GM23338 (cell line): ENCODE results near the gene ZFHX3. TPM values are rescaled to one million over a fixed set of nuclear protein-coding genes. Genes with fewer than 3 reads are reported as not detected.

Source experiments
- ATAC-seq: fragments of 200-7000 bp; cut with Tn5 transposase; 3 replicates; pipeline ENCODE4 v1.9.1; 2020
- DNase-seq: peaks from one replicate; pipeline ENCODE4 v3.0.0-alpha.2; 2015; ENCODE audit warnings: low spot score
- H2AFZ ChIP-seq: fragments of 200-600 bp; sonication (generic); 2 replicates; pipeline ENCODE4 v1.8.0; 2016; ENCODE audit warnings: antibody characterized with exemption, mild to moderate bottlenecking, moderate library complexity
- H3F3A ChIP-seq: fragments of 200-600 bp; sonication (generic); replicated peaks from 2 replicates; pipeline ENCODE4 v1.8.0; 2017; ENCODE audit warnings: antibody characterized with exemption, mixed run types, low read depth
- H3K27ac ChIP-seq: fragments of 200-600 bp; sonication (generic); 2 replicates; pipeline ENCODE4 v1.6.1; 2016; ENCODE audit warnings: low read depth
- H3K27me3 ChIP-seq: fragments of 200-600 bp; sonication (generic); 2 replicates; pipeline ENCODE4 v1.8.0; 2016; ENCODE audit warnings: mild to moderate bottlenecking, mixed run types, moderate library complexity; ENCODE audit not compliant: insufficient read depth
- H3K36me3 ChIP-seq: fragments of 200-600 bp; sonication (generic); 2 replicates; pipeline ENCODE4 v1.8.0; 2016; ENCODE audit warnings: mild to moderate bottlenecking; ENCODE audit not compliant: insufficient read depth
- H3K4me1 ChIP-seq: fragments of 200-600 bp; sonication (generic); 2 replicates; pipeline ENCODE4 v1.8.0; 2016; ENCODE audit warnings: mild to moderate bottlenecking, moderate library complexity; ENCODE audit not compliant: insufficient read depth
- H3K4me2 ChIP-seq: fragments of 200-600 bp; sonication (generic); 2 replicates; pipeline ENCODE4 v1.7.1; 2017; ENCODE audit warnings: mixed run types
- H3K4me3 ChIP-seq: fragments of 200-600 bp; sonication (generic); 2 replicates; pipeline ENCODE4 v1.6.1; 2016; ENCODE audit warnings: mixed run types
- H3K79me2 ChIP-seq: fragments of 200-600 bp; sonication (generic); replicated peaks from 2 replicates; pipeline ENCODE4 v1.8.0; 2017; ENCODE audit warnings: mild to moderate bottlenecking; ENCODE audit not compliant: insufficient read depth
- H3K9me2 ChIP-seq: fragments of 200-600 bp; sonication (generic); 2 replicates; pipeline ENCODE4 v1.8.0; 2017; ENCODE audit not compliant: insufficient read depth
- H4K20me1 ChIP-seq: fragments of 200-600 bp; sonication (generic); replicated peaks from 2 replicates; pipeline ENCODE4 v1.8.0; 2017; ENCODE audit warnings: mild to moderate bottlenecking; ENCODE audit not compliant: insufficient read depth
- H3K27ac Mint-ChIP-seq: 2 replicates; pipeline ENCODE4 v1.8.0; 2020; ENCODE audit warnings: inconsistent platforms, mild to moderate bottlenecking, moderate library complexity, mixed read lengths
- H3K27me3 Mint-ChIP-seq: 3 replicates; pipeline ENCODE4 v1.8.0; 2022; ENCODE audit warnings: low read depth, mild to moderate bottlenecking, moderate library complexity, mixed read lengths, inconsistent platforms; ENCODE audit not compliant: insufficient read depth, poor library complexity
- H3K36me3 Mint-ChIP-seq: 3 replicates; pipeline ENCODE4 v1.8.0; 2021; ENCODE audit warnings: low read depth, mild to moderate bottlenecking, inconsistent platforms, moderate library complexity, mixed read lengths
- H3K4me1 Mint-ChIP-seq: 3 replicates; pipeline ENCODE4 v1.8.0; 2020; ENCODE audit warnings: mild to moderate bottlenecking, inconsistent platforms, mixed read lengths
- H3K4me3 Mint-ChIP-seq: 3 replicates; pipeline ENCODE4 v1.8.0; 2021; ENCODE audit warnings: moderate library complexity, mild to moderate bottlenecking, inconsistent platforms, mixed read lengths
- H3K9me3 Mint-ChIP-seq: 3 replicates; pipeline ENCODE4 v1.8.0; 2020; ENCODE audit warnings: moderate library complexity, mild to moderate bottlenecking, inconsistent platforms, mixed read lengths
- EZH2phosphoT487 ChIP-seq: fragments of 200-600 bp; sonication (generic); IDR thresholded peaks from one replicate; pipeline ENCODE4 v1.8.1; 2018; ENCODE audit warnings: antibody characterized with exemption; ENCODE audit not compliant: unreplicated experiment
- JUNB ChIP-seq: IDR thresholded peaks from one replicate; pipeline ENCODE4 v1.6.1; 2016; ENCODE audit warnings: antibody characterized with exemption; ENCODE audit not compliant: unreplicated experiment
- NANOG ChIP-seq: IDR thresholded peaks from 2 replicates; pipeline ENCODE4 v1.6.1; 2016; ENCODE audit warnings: antibody characterized with exemption, borderline replicate concordance
- REST ChIP-seq: IDR thresholded peaks from one replicate; pipeline ENCODE4 v1.6.1; 2018; ENCODE audit warnings: antibody characterized with exemption; ENCODE audit not compliant: unreplicated experiment
- STAT1 ChIP-seq: IDR thresholded peaks from one replicate; pipeline ENCODE4 v1.6.1; 2016; ENCODE audit warnings: antibody characterized with exemption; ENCODE audit not compliant: unreplicated experiment
- ZNF114 ChIP-seq: fragments of 250-450 bp; sonication (Bioruptor Pico); IDR thresholded peaks from 2 replicates; pipeline ENCODE4 v1.5.0; 2020; ENCODE audit warnings: mild to moderate bottlenecking, moderate library complexity
- ZNF462 ChIP-seq: fragments of 250-450 bp; sonication (Bioruptor Pico); IDR thresholded peaks from 2 replicates; pipeline ENCODE4 v1.5.0; 2020; ENCODE audit warnings: mild to moderate bottlenecking, moderate library complexity
- polyA plus RNA-seq: library from polyadenylated mRNA; unstranded; fragments of >200 nt; fragmentation: Nextera tagmentation; extraction: Ambion mirVana; gene quantifications from 2 replicates; pipeline ENCODE4 v1.2.1, GENCODE V29; 2016
- total RNA-seq: library from RNA; depleted of rRNA; stranded (reverse); fragments of >200 nt; shearing (Covaris generic); gene quantifications from 2 replicates; pipeline ENCODE4 v1.2.3, GENCODE V29; 2014

The ZFHX3 gene
- total and polyA plus RNA-seq, 2 experiments from 2014 or later: 1.0 to 1.5 TPM

GRCh38 chr16:72958522-72959076 lies 89.3 kb downstream of the ZFHX3 start (continued):
- TF ChIP-seq ZNF462 (CRISPR knock-in tag) (no peak), ZNF114 (CRISPR knock-in tag) (no peak)

DNA sequence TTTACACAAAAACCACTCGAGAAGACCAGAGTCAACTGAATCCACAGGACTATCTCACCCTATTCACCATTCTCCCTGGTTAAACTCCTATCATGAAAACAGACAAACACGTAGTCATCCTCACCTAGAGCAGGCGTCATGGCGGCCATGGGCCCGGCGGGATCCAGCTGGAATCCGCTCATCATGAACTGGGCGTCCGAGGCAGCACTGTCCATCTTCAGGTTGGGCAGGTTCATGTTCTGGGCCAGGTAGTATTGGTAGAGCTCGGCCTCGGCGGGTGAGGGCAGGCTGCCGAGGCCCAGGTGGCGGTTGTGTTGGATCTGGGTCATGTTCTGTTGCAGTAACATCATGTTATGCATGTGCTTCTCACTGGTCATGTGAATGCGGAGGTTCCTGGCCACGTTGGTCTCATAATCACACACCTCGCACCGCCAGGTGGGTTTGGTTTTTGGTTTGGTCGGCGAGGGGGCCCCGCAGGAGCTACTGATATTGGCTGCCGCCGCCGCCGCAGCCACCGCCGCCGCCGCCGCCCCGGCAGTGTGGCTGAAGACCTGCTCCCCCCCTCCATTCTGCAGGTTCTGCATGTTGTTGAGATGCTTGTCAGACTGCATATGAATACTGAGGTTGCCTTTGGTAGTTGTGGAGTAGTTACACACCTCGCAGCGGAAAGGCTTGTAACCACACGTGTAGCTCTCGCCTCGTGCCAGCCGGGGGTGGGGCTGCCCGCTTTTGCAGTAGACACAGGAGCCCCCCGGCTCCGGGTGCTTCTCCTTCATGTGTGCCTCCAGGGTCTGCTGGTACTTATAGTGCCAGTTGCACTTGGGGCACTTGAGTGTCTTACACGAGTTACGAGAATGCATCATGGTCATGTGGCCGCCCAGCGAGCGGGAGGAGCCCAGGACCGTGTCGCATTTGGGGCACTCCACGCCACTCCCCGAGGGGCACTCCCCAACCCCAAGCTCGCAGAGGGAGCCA lies 90.3 kb downstream of the ZFHX3 start:
- H3K4me3 Mint-ChIP-seq: no peak overlapping the region
- H3K27ac Mint-ChIP-seq: no peak overlapping the region
- DNase-seq: no peak
- H3F3A ChIP-seq: no peaks in the 10 kb centered on the region
- H3K79me2 ChIP-seq: no peaks in the 10 kb centered on the region
- H3K4me1 ChIP-seq: no peaks in the 10 kb centered on the region
- no peaks in the 10 kb centered on the region for H3K36me3 ChIP-seq
- no peak overlapping the region for H3K27ac ChIP-seq
- no peak overlapping the region for H3K4me3 ChIP-seq
- no peaks in the 10 kb centered on the region for H4K20me1 ChIP-seq
- peaks cover 12% of the 10 kb centered on the region for H3K27me3 Mint-ChIP-seq
- no peak overlapping the region for H2AFZ ChIP-seq
- H3K9me3 Mint-ChIP-seq: no peaks in the 10 kb centered on the region
- no peaks in the 10 kb centered on the region for H3K36me3 Mint-ChIP-seq
- ATAC-seq: no peak
- H3K4me1 Mint-ChIP-seq: peaks cover 10% of the 10 kb centered on the region; the same call in 2 of the 3 replicates
- H3K27me3 ChIP-seq: no peaks in the 10 kb centered on the region
- no peaks in the 10 kb centered on the region for H3K9me2 ChIP-seq
- H3K4me2 ChIP-seq: no peak overlapping the region
- TF ChIP-seq ZNF114 (CRISPR knock-in tag) (no peak), JUNB (no peak), REST (no peak), EZH2phosphoT487 (no peak), NANOG (no peak), STAT1 (no peak)
